A549 (cell line): ENCODE data around the gene PPP2R3B.

ENCODE experiments used
- BHLHE40 ChIP-seq: IDR thresholded peaks from 2 replicates; pipeline ENCODE4 v1.6.1; 2012; ENCODE audit warnings: low read depth, low read length, inconsistent platforms
- CEBPB ChIP-seq, 2 experiments: fragments of >200 bp in 1 of 2; sonication (Bioruptor Twin) in 1 of 2; formaldehyde crosslinking in 1 of 2; IDR thresholded peaks; 2 replicates each; pipeline ENCODE4 v1.6.1; 2012 to 2016
- EHMT2 ChIP-seq: fragments of 200-600 bp; sonication (generic); IDR thresholded peaks from 2 replicates; pipeline ENCODE4 v1.6.1; 2016; ENCODE audit warnings: antibody characterized with exemption, low read depth, mild to moderate bottlenecking, moderate library complexity
- KDM1A ChIP-seq: fragments of 200-600 bp; sonication (generic); IDR thresholded peaks from 2 replicates; pipeline ENCODE4 v1.6.1; 2016; ENCODE audit warnings: low read depth, mild to moderate bottlenecking
- MAX ChIP-seq: IDR thresholded peaks from 2 replicates; pipeline ENCODE4 v1.6.1; 2012
- NR3C1 ChIP-seq: fragments of >200 bp; sonication (Bioruptor Twin); formaldehyde crosslinking; IDR thresholded peaks from 3 replicates; pipeline ENCODE4 v1.6.1; 2017
- ZFP36 ChIP-seq: fragments of 450-650 bp; IDR thresholded peaks from 2 replicates; pipeline ENCODE4 v1.6.1; 2014; ENCODE audit warnings: borderline replicate concordance; ENCODE audit not compliant: partially characterized antibody
- TF ChIP-seq, protein P1 (sequence below): fragments of >200 bp; sonication (Bioruptor Twin); formaldehyde crosslinking; IDR thresholded peaks from 3 replicates; pipeline ENCODE4 v1.5.1; 2016
- TF ChIP-seq, protein P2 (sequence below): fragments of 150-350 bp; IDR thresholded peaks from 2 replicates; pipeline ENCODE4 v1.6.1; 2014; ENCODE audit warnings: low read depth, mild to moderate bottlenecking, low read length

DNA sequence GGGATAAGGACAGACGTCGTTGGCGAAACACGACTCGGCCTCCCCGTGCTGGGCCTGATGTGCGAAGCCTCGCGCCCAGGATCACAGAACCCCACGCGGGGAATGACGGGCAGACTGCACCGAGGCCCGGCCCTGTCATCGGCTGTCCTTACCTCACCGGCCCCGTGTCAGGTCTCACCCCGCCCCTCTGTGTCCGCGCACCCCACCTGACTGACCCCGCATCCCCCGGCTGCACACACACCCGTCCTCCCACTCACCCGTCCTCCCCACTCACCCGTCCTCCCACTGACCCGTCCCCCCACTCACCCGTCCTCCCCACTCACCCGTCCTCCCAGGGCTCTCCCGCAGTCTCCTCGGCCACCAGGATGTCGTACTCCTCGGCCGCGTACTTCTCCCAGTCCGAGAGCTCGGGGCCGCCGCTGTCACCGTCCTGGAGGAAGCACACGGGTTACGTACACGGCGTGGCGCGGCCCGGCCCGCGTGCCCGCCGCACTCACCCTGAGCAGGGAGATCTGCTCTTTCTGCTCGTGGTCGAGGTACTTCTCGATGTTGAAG, 48.3 kb downstream of the PPP2R3B start:
- TF ChIP-seq KDM1A (no peak), NR3C1 (no peak), BHLHE40 (no peak), ZFP36 (no peak), MAX (no peak), CEBPB (IDR thresholded peaks at IDR 0.05) (no peak), EHMT2 (no peak)
- TF ChIP-seq, protein P1, sequence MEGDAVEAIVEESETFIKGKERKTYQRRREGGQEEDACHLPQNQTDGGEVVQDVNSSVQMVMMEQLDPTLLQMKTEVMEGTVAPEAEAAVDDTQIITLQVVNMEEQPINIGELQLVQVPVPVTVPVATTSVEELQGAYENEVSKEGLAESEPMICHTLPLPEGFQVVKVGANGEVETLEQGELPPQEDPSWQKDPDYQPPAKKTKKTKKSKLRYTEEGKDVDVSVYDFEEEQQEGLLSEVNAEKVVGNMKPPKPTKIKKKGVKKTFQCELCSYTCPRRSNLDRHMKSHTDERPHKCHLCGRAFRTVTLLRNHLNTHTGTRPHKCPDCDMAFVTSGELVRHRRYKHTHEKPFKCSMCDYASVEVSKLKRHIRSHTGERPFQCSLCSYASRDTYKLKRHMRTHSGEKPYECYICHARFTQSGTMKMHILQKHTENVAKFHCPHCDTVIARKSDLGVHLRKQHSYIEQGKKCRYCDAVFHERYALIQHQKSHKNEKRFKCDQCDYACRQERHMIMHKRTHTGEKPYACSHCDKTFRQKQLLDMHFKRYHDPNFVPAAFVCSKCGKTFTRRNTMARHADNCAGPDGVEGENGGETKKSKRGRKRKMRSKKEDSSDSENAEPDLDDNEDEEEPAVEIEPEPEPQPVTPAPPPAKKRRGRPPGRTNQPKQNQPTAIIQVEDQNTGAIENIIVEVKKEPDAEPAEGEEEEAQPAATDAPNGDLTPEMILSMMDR, result no peak
- TF ChIP-seq, protein P2, sequence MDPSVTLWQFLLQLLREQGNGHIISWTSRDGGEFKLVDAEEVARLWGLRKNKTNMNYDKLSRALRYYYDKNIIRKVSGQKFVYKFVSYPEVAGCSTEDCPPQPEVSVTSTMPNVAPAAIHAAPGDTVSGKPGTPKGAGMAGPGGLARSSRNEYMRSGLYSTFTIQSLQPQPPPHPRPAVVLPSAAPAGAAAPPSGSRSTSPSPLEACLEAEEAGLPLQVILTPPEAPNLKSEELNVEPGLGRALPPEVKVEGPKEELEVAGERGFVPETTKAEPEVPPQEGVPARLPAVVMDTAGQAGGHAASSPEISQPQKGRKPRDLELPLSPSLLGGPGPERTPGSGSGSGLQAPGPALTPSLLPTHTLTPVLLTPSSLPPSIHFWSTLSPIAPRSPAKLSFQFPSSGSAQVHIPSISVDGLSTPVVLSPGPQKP, result no peak
